ENCODE measurements around the gene KRT7. TPM values are rescaled to one million over a fixed set of nuclear protein-coding genes. Genes with fewer than 3 reads are reported as not detected.
"Not testable (repeated sequence)": the region's sequence is repeated elsewhere in the genome, so short reads cannot be mapped to it uniquely, and the experiment has no call there.

KRT7 gene
- total and polyA plus RNA-seq, 8 donors: 15.2 to 1,968 (median 28.2) TPM

DNA sequence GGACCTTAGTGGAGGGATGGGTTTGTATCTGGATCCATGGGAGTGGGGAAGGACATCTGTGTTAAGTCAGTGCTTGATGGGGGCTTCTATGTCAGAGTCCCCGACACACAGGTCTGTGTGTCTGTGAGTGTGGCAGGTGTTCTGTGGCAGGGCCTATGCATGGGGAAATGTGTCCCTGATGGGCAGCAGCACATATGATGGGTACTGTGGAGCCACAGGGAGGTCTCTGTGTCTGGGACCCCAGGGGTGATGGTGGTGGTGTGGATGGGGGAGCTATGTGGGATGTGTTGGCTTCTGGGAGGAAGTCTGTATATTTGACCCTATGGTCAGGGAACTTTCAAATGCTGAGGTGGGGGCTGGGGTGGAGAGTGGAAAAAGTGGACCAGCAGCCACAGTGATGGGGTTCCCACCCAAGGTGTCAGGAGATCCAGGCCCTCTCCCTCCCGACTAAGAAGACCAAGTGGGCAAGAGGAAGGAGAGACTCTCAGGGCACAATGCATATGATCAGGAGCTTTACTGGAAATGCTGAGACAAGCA is 16.5 kb downstream of the KRT7 start:
- Histone ChIP-seq H3K27ac (peak overlapping the region in 1 of 2 donors; percentile 7), H3K36me3 (peaks cover 0 to 8% of the 10 kb centered on the region in 2 donors), H3K27me3 (peaks cover 12 to 64% of the 10 kb centered on the region in 2 donors), H3K9me3 (no peaks in the 10 kb centered on the region), H3K4me3 (no peak overlapping the region), H3K4me1 (peaks cover 5 to 9% of the 10 kb centered on the region in 2 donors)
- DNase-seq: no peak
- intact Hi-C loops (cut with DNase I): no loop called here
- TF ChIP-seq, protein P1, sequence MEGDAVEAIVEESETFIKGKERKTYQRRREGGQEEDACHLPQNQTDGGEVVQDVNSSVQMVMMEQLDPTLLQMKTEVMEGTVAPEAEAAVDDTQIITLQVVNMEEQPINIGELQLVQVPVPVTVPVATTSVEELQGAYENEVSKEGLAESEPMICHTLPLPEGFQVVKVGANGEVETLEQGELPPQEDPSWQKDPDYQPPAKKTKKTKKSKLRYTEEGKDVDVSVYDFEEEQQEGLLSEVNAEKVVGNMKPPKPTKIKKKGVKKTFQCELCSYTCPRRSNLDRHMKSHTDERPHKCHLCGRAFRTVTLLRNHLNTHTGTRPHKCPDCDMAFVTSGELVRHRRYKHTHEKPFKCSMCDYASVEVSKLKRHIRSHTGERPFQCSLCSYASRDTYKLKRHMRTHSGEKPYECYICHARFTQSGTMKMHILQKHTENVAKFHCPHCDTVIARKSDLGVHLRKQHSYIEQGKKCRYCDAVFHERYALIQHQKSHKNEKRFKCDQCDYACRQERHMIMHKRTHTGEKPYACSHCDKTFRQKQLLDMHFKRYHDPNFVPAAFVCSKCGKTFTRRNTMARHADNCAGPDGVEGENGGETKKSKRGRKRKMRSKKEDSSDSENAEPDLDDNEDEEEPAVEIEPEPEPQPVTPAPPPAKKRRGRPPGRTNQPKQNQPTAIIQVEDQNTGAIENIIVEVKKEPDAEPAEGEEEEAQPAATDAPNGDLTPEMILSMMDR (IDR thresholded peaks at IDR 0.05): no peak
- ATAC-seq: no peak

DNA sequence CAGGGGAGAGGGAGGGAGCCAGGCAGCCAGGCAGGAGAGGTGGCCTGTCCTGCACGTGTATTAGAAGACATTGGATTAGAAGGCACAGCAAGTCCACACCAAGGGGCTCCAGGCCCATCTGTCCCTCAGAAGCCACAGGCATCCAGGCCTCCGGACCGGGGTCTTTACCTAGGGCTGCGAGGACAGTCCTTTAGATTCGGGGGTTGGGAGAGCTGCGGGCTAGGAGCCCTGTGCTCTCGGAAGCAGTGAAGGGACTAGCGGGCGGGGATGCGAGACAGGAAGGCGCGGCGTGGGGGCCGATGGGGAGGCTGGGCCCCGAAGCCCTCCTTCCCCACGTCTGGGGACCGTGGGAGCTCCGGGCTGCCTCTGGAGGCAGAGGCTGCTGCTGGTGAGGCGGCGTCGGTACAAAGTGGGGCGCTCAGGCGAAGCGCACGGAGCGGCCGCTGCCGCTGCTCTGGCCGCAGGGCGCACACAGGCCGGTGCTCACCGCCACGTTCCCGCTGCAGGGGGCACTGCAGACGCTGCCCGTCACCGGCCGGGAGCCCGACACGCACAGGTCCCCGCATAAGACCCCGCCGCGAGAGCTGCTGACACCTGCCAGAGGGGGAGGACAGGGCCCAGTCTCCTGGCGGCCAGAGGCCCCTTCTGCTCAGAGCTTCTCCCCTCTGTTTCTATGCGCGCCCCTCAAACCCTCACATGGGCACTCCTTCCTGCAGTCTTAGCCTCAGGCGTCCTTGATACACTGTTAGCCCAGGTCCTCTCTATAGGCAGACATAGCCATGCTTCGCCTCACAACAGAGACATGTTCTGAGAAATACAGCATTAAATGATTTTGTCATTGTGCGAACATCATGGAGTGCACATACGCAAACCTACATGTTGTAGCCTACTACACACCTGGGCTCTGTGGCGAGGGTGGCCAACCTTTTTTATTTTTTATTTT is 17.3 kb downstream of the KRT7 start:
- Histone ChIP-seq H3K27me3 (peaks cover 12 to 72% of the 10 kb centered on the region in 2 donors), H3K4me1 (peaks cover 2 to 5% of the 10 kb centered on the region in 2 donors), H3K27ac (peak overlapping the region in 1 of 2 donors; percentile 7)

DNA sequence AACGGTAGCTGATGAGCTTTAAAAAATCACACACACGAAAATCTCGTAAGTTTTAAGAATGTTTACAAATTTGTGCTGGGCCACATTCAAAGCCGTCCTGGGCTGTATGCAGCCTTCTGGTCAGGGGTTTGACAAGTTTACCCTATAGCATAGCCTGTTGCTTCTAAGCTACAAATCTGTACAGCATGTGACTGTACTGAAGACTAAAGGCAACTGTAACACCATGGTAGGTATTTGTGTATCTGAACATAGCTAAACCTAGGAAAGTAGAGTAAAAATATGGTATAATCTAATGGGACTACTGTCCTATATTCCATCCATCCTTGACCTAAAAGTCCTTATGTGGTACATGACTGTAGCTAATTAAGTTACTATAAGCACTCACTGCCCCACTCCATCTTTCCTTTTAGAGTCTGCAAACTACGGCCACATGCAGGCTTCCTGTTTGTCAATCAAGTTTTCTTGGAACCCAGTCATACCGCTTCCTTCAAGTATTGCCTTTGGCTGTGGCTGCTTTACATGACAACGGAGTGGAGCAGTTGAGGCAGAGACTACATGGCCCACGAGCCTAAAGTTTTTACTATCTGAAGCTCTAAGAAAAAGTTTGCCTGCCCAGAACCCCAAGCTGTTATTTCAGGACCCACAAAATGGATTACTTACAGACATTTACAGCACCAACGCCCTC is 18.5 kb downstream of the KRT7 start:
- ATAC-seq (no peak), DNase-seq (no peak)
- intact Hi-C loops (cut with DNase I): no loop called here
- H3K4me3 ChIP-seq: no peak overlapping the region
- peaks cover 16 to 84% of the 10 kb centered on the region in 2 donors for H3K27me3 ChIP-seq
- no peak overlapping the region for H3K27ac ChIP-seq
- no peaks in the 10 kb centered on the region for H3K9me3 ChIP-seq
- peaks cover 0 to 5% of the 10 kb centered on the region in 2 donors for H3K4me1 ChIP-seq
- TF ChIP-seq, protein P1 (IDR thresholded peaks at IDR 0.05): no peak
- H3K36me3 ChIP-seq: peaks cover 0 to 4% of the 10 kb centered on the region in 2 donors

More for the DNA sequence above, 17.3 kb downstream of the KRT7 start:
- ATAC-seq (no peak), DNase-seq (no peak)
- TF ChIP-seq, protein P1 (IDR thresholded peaks at IDR 0.05): no peak
- intact Hi-C loops (cut with DNase I): no loop called here
- Histone ChIP-seq H3K36me3 (peaks cover 0 to 6% of the 10 kb centered on the region in 2 donors), H3K9me3 (no peaks in the 10 kb centered on the region), H3K4me3 (no peak overlapping the region)

DNA sequence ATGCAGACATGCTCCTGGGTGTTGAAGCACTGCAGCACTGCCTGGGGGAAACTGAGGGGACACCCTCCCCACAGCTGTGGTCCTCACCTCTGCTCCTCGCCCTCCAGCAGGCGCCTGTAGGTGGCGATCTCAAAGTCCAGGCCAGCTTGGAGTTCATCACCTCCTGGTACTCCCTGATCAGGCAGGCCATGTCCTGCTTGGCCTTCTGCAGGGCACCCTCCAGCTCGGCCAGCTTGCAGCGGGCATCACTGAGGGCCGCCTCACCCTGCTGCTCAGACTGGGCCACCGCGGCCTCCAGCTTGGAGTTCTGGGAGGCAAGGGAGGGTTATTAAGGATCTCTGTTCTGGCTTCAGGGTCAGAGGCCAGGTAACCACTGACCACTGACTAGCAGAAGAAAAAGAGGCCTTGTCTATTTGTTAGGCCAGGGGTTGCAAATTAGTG is 19.2 kb downstream of the KRT7 start:
- intact Hi-C loops (cut with DNase I); H3K4me1 ChIP-seq; H3K9me3 ChIP-seq; H3K27ac ChIP-seq; H3K4me3 ChIP-seq; DNase-seq; ATAC-seq; H3K36me3 ChIP-seq: not testable (repeated sequence)
- peaks cover 23 to 90% of the 10 kb centered on the region in 2 donors for H3K27me3 ChIP-seq

DNA sequence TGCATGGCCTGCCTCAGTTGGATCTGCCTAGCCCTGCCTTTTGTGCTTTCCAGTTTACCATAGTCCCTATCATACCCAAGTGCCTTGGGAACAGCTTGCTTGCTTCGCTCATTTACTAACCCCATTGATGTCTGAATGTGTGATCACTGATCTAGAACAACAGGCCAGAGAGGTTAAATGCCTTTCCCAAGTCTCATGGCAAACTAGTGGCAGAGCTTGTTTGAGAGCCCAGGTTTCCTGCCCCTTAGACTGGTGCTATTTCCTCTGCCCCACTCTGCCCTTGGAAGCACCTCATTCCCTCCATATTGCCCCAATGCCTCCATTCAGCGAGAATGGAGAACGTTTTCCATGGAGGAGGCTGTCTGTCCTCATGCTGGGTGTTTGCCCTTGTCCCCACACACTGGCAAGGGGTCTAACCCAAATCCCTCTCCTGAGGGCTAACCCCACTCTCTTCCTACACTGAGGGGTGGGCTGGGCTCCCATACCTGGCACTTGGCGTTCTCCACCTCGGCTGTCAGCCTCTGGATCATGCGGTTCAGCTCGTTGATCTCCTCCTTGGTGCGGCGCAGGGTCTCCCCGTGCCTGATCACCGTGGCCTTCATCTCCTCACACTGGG is 19.8 kb downstream of the KRT7 start:
- Histone ChIP-seq H3K36me3 (peaks cover 0 to 4% of the 10 kb centered on the region in 2 donors), H3K4me3 (no peak overlapping the region), H3K9me3 (no peaks in the 10 kb centered on the region), H3K27me3 (peaks cover 30 to 95% of the 10 kb centered on the region in 2 donors), H3K27ac (no peak overlapping the region), H3K4me1 (peaks cover 0 to 5% of the 10 kb centered on the region in 2 donors)
- intact Hi-C loops (cut with DNase I): no loop called here
- TF ChIP-seq, protein P1 (IDR thresholded peaks at IDR 0.05): no peak
- no peak for ATAC-seq
- no peak for DNase-seq

All from left lung (tissue), 10 donors.